HCT116 (cell line): ENCODE results near the gene VSNL1. TPM values are rescaled to one million over a fixed set of nuclear protein-coding genes. Genes with fewer than 3 reads are reported as not detected.

Experiments
- ATAC-seq: fragments of 200-7000 bp; cut with Tn5 transposase; 2 replicates; pipeline ENCODE4 v1.9.1; 2020; ENCODE audit warnings: mild to moderate bottlenecking, moderate library complexity
- BruUV-seq: library from RNA; stranded (reverse); fragments of 400-500 nt; replicated peaks from 2 replicates; lab custom pipeline; 2021; lab: Mats Ljungman, UMichigan
- CTCF ChIA-PET: fragments of 300-600 bp; sonication (Branson Sonifier 250); formaldehyde crosslinking; loops from one replicate; lab custom pipeline; 2021; ENCODE audit warnings: antibody characterized with exemption; lab: Charles Lee
- POLR2A ChIA-PET: fragments of 300-600, 350-600 bp; sonication (Branson Sonifier 250); formaldehyde crosslinking; loops from one replicate; lab custom pipeline; 2021; ENCODE audit warnings: antibody characterized with exemption; lab: Charles Lee
- RAD21 ChIA-PET, 2 experiments: fragments of 300-600 bp; sonication (Branson Sonifier 250); formaldehyde crosslinking; loops; one replicate each; lab custom pipeline; 2023; ENCODE audit warnings: low total read pairs in 2 of 2; ENCODE audit not compliant: uncharacterized antibody in 2 of 2, unreplicated experiment in 2 of 2, low non-redundant PET in 1 of 2; lab: Charles Lee
- DNase-seq: peaks from one replicate; pipeline ENCODE4 v3.0.0-alpha.2; 2010; ENCODE audit warnings: low read depth, low spot score
- H2AFZ ChIP-seq: fragments of 200-600 bp; shearing (Covaris generic), sonication (generic); 2 replicates; pipeline ENCODE4 v1.6.1; 2017; ENCODE audit warnings: low read depth, mixed run types, mixed read lengths, antibody characterized with exemption, low read length; ENCODE audit not compliant: poor library complexity, severe bottlenecking
- H3K27ac ChIP-seq: 2 replicates; pipeline ENCODE4 v1.5.1; 2012; ENCODE audit warnings: low read depth, low read length
- H3K27me3 ChIP-seq: fragments of 200-600 bp; sonication (generic); 2 replicates; pipeline ENCODE4 v1.6.1; 2016; ENCODE audit warnings: mixed run types, low read length, mixed read lengths; ENCODE audit not compliant: insufficient read depth
- H3K36me3 ChIP-seq, 2 experiments: fragments of 200-500 bp in 1 of 2; fragments of 200-600 bp in 1 of 2; sonication (Bioruptor generic) in 1 of 2; sonication (generic) in 1 of 2; 2 replicates each; pipeline versions ENCODE4 v1.5.1 to v1.6.1; 2014 to 2016; ENCODE audit warnings: low read length in 2 of 2, inconsistent platforms in 1 of 2, mixed read lengths in 1 of 2, mixed run types in 1 of 2; ENCODE audit not compliant: insufficient read depth in 2 of 2, control insufficient read depth in 1 of 2
- H3K4me1 ChIP-seq, 2 experiments: fragments of 200-600 bp in 1 of 2; sonication (generic) in 1 of 2; 2 replicates each; pipeline versions ENCODE4 v1.5.1 to v1.6.1; 2012 to 2017; ENCODE audit warnings: low read length in 2 of 2, inconsistent platforms in 1 of 2, mild to moderate bottlenecking in 1 of 2, mixed read lengths in 1 of 2, mixed run types in 1 of 2, moderate library complexity in 1 of 2; ENCODE audit not compliant: insufficient read depth in 2 of 2, control insufficient read depth in 1 of 2
- H3K4me2 ChIP-seq: fragments of 200-600 bp; sonication (generic); 2 replicates; pipeline ENCODE4 v1.6.1; 2017; ENCODE audit warnings: mixed run types, low read length, mixed read lengths
- H3K4me3 ChIP-seq, 2 experiments: fragments of 200-600 bp in 1 of 2; sonication (generic) in 1 of 2; replicated peaks in 1 of 2; 2 replicates each; pipeline ENCODE4 v1.5.1; 2011 to 2016; ENCODE audit warnings: low read length in 2 of 2, control low read depth in 1 of 2, low read depth in 1 of 2, mild to moderate bottlenecking in 1 of 2, mixed read lengths in 1 of 2, mixed run types in 1 of 2
- H3K79me2 ChIP-seq: fragments of 200-600 bp; sonication (generic); 2 replicates; pipeline ENCODE4 v1.6.1; 2017; ENCODE audit warnings: mild to moderate bottlenecking, mixed run types, low read length, moderate library complexity, mixed read lengths; ENCODE audit not compliant: insufficient read depth
- H3K9ac ChIP-seq: fragments of 200-600 bp; sonication (generic); 2 replicates; pipeline ENCODE4 v1.6.1; 2016; ENCODE audit warnings: low read length, mixed read lengths
- H3K9me2 ChIP-seq: fragments of 200-600 bp; sonication (generic), shearing (Covaris generic); 2 replicates; pipeline ENCODE4 v1.6.1; 2017; ENCODE audit warnings: mixed run types, mild to moderate bottlenecking, moderate library complexity; ENCODE audit not compliant: insufficient read depth
- H3K9me3 ChIP-seq, 2 experiments: fragments of 200-500 bp in 1 of 2; fragments of 200-600 bp in 1 of 2; sonication (Bioruptor generic) in 1 of 2; sonication (generic) in 1 of 2; 2 replicates each; pipeline ENCODE4 v1.6.1; 2014 to 2017; ENCODE audit warnings: low read length in 2 of 2, mixed read lengths in 2 of 2, inconsistent platforms in 1 of 2, low read depth in 1 of 2, mild to moderate bottlenecking in 1 of 2, mixed run types in 1 of 2, moderate library complexity in 1 of 2; ENCODE audit not compliant: control insufficient read depth in 1 of 2, insufficient read depth in 1 of 2
- H4K20me1 ChIP-seq: fragments of 200-600 bp; sonication (generic), shearing (Covaris generic); 2 replicates; pipeline ENCODE4 v1.6.1; 2017; ENCODE audit warnings: mixed run types, mild to moderate bottlenecking, moderate library complexity; ENCODE audit not compliant: insufficient read depth
- CEBPB ChIP-seq: IDR thresholded peaks from 2 replicates; pipeline ENCODE4 v1.6.1; 2012; ENCODE audit warnings: low read depth
- POLR2A ChIP-seq: IDR thresholded peaks from 2 replicates; pipeline ENCODE4 v1.7.0; 2011; ENCODE audit warnings: borderline replicate concordance; ENCODE audit not compliant: insufficient read depth, insufficient read length; ENCODE audit errors: extremely low read depth
- POLR2AphosphoS5 ChIP-seq: IDR thresholded peaks from 2 replicates; pipeline ENCODE4 v1.6.1; 2011; ENCODE audit warnings: mild to moderate bottlenecking, low read depth, low read length, moderate library complexity
- SIN3A ChIP-seq: IDR thresholded peaks from 2 replicates; pipeline ENCODE4 v1.6.1; 2012; ENCODE audit warnings: low read depth
- ZNF274 ChIP-seq: fragments of 200-500 bp; sonication (Bioruptor generic); IDR thresholded peaks from 2 replicates; pipeline ENCODE4 v1.6.1; 2014; ENCODE audit warnings: mild to moderate bottlenecking, low read depth, low read length, inconsistent platforms
- intact Hi-C: fragments of 100-400 bp; cut with micrococcal nuclease; formaldehyde crosslinking; loops from 2 replicates; pipeline ENCODE4 v1.10.0; 2022
- total RNA-seq: library from RNA; stranded (reverse); gene quantifications from one replicate; pipeline ENCODE4 v1.2.1, GENCODE V29; 2021; ENCODE audit not compliant: unreplicated experiment
- TF ChIP-seq, protein P1 (sequence below): IDR thresholded peaks from 2 replicates; pipeline ENCODE4 v1.6.1; 2011; ENCODE audit warnings: mild to moderate bottlenecking, low read length, moderate library complexity; ENCODE audit not compliant: insufficient replicate concordance; ENCODE audit errors: extremely low read depth
- TF ChIP-seq, protein P2 (sequence below), 3 experiments: fragments of 200-600 bp in 1 of 3; sonication (generic) in 1 of 3; IDR thresholded peaks in 2 of 3; conservative IDR thresholded peaks in 1 of 3; 2 replicates each; pipeline ENCODE4 v1.5.1; 2012 to 2017; ENCODE audit warnings: low read depth in 2 of 3, low read length in 2 of 3, antibody characterized with exemption in 1 of 3, borderline replicate concordance in 1 of 3, control low read depth in 1 of 3, mild to moderate bottlenecking in 1 of 3, mixed read lengths in 1 of 3, mixed run types in 1 of 3, moderate library complexity in 1 of 3; ENCODE audit not compliant: insufficient read depth in 1 of 3

VSNL1 gene
- total RNA-seq, 1 experiment from 2014 or later, result 4.6 TPM

DNA sequence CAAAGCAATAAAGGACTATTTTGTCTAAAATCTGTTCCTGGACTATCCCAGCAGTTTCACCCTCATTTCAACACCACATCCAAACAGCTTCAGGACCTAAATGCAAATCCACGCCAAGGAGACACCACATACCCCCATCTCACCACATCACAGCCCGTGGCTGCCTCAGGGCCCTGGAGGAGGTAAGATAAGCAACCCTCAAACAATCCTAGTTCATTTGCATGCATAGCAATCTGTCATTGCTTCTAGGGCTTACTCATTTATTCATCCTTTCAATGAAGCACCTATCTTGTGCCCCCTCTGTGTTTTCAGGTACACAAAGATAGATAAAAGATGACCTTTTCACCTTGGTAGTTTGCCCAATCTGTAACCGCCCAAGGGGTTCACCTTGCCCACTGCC lies 86.5 kb downstream of the VSNL1 start:
- H3K27ac ChIP-seq, result no peak overlapping the region
- no peaks in the 10 kb centered on the region for H3K36me3 ChIP-seq
- ATAC-seq (no peak), DNase-seq (no peak)
- peaks cover 0 to 18% of the 10 kb centered on the region in 2 experiments; a peak in 2 of 4 replicates for H3K4me1 ChIP-seq
- no peak overlapping the region for H3K4me2 ChIP-seq
- H3K27me3 ChIP-seq, result no peaks in the 10 kb centered on the region
- H2AFZ ChIP-seq, result no peak overlapping the region
- intact Hi-C loops, result no loop called here
- CTCF ChIA-PET, result no interaction called here
- RAD21 ChIA-PET, result no interaction called here
- peaks cover 0 to 10% of the 10 kb centered on the region in 2 experiments; a peak in 1 of 4 replicates for H3K9me3 ChIP-seq
- TF ChIP-seq, protein P1, sequence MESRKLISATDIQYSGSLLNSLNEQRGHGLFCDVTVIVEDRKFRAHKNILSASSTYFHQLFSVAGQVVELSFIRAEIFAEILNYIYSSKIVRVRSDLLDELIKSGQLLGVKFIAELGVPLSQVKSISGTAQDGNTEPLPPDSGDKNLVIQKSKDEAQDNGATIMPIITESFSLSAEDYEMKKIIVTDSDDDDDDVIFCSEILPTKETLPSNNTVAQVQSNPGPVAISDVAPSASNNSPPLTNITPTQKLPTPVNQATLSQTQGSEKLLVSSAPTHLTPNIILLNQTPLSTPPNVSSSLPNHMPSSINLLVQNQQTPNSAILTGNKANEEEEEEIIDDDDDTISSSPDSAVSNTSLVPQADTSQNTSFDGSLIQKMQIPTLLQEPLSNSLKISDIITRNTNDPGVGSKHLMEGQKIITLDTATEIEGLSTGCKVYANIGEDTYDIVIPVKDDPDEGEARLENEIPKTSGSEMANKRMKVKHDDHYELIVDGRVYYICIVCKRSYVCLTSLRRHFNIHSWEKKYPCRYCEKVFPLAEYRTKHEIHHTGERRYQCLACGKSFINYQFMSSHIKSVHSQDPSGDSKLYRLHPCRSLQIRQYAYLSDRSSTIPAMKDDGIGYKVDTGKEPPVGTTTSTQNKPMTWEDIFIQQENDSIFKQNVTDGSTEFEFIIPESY, result no peak
- TF ChIP-seq CEBPB (no peak), SIN3A (no peak), POLR2AphosphoS5 (no peak), POLR2A (no peak), ZNF274 (no peak)
- TF ChIP-seq, protein P2, sequence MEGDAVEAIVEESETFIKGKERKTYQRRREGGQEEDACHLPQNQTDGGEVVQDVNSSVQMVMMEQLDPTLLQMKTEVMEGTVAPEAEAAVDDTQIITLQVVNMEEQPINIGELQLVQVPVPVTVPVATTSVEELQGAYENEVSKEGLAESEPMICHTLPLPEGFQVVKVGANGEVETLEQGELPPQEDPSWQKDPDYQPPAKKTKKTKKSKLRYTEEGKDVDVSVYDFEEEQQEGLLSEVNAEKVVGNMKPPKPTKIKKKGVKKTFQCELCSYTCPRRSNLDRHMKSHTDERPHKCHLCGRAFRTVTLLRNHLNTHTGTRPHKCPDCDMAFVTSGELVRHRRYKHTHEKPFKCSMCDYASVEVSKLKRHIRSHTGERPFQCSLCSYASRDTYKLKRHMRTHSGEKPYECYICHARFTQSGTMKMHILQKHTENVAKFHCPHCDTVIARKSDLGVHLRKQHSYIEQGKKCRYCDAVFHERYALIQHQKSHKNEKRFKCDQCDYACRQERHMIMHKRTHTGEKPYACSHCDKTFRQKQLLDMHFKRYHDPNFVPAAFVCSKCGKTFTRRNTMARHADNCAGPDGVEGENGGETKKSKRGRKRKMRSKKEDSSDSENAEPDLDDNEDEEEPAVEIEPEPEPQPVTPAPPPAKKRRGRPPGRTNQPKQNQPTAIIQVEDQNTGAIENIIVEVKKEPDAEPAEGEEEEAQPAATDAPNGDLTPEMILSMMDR (IDR thresholded peaks at IDR 0.05 in 2 of 3, conservative IDR thresholded peaks at IDR 0.05 in 1 of 3; ENCODE audit: borderline replicate concordance in 1 of 3, insufficient read depth in 1 of 3, low read depth in 2 of 3, low read length in 2 of 3), result no peak
- H3K9ac ChIP-seq, result no peak overlapping the region
- POLR2A ChIA-PET, result interaction anchor here (1.1 kb wide), 1 partner anchor 127 kb away, joined by 3 read pairs; the partner anchor contains the start of genes GEN1 and SMC6
- H3K79me2 ChIP-seq, result no peaks in the 10 kb centered on the region
- H3K9me2 ChIP-seq, result no peaks in the 10 kb centered on the region
- BruUV-seq, result no TSS peak
- no peaks in the 10 kb centered on the region for H4K20me1 ChIP-seq
- H3K4me3 ChIP-seq, result no peak overlapping the region
